Testis (tissue), 3 donors: ENCODE measurements around the gene EMC1. TPM values are rescaled to one million over a fixed set of nuclear protein-coding genes. Genes with fewer than 3 reads are reported as not detected.

ENCODE experiments used
- DNase-seq: peaks from one replicate; pipeline ENCODE4 v3.0.0-alpha.2; 2019
- H3K27ac ChIP-seq, 2 donors: fragments of 200-600 bp; sonication (generic); one replicate each; pipeline ENCODE4 v1.5.1; 2019
- H3K27me3 ChIP-seq: fragments of 200-600 bp; sonication (generic); one replicate; pipeline ENCODE4 v1.5.1; 2019
- H3K36me3 ChIP-seq: fragments of 200-600 bp; sonication (generic); one replicate; pipeline ENCODE4 v1.5.1; 2017; ENCODE audit warnings: low read depth; ENCODE audit errors: missing control alignments
- H3K4me1 ChIP-seq: fragments of 200-600 bp; sonication (generic); one replicate; pipeline ENCODE4 v1.5.1; 2019
- H3K4me3 ChIP-seq, 2 donors: fragments of 200-600 bp; sonication (generic); one replicate each; pipeline ENCODE4 v1.5.1; 2017 to 2019
- H3K9me3 ChIP-seq: fragments of 200-600 bp; sonication (generic); one replicate; pipeline ENCODE4 v1.5.1; 2017
- POLR2A ChIP-seq: fragments of 450-650 bp; IDR thresholded peaks from one replicate; pipeline ENCODE4 v1.6.1; 2017; ENCODE audit warnings: antibody characterized with exemption, mild to moderate bottlenecking, moderate library complexity
- WGBS, 2 donors: methylation state at CpG; one replicate each; pipeline ENCODE4 v1.1.5; 2018; 5-methylcytosine and 5-hydroxymethylcytosine counted together
- intact Hi-C: fragments of 100-400 bp; cut with DNase I; formaldehyde crosslinking; loops from one replicate; pipeline ENCODE4 v1.15.1; 2023; ENCODE audit warnings: low total_unique reads
- polyA plus RNA-seq: library from polyadenylated mRNA; stranded (reverse); fragments of 350-450 nt; fragmentation: Illumina TruSeq; extraction: RNeasy Lipid Tissue Mini Kit (QIAGEN cat#74804); gene quantifications from one replicate; pipeline ENCODE4 v1.2.3, GENCODE V29; 2014; ENCODE audit warnings: low read depth, low replicate concordance; ENCODE audit not compliant: insufficient read depth
- total RNA-seq, 2 donors: library from RNA; depleted of rRNA; stranded (reverse); fragments of >200 nt; gene quantifications; one replicate each; pipeline ENCODE4 v1.2.3, GENCODE V29; 2016
- TF ChIP-seq, protein P1 (sequence below), 3 experiments: fragments of 450-650 bp in 2 of 3; fragments of 200-600 bp in 1 of 3; sonication (generic) in 1 of 3; IDR thresholded peaks; one replicate each; pipeline ENCODE4 v1.5.1; 2016 to 2019; ENCODE audit warnings: antibody characterized with exemption in 3 of 3, mild to moderate bottlenecking in 2 of 3, moderate library complexity in 1 of 3

Gene EMC1
- total and polyA plus RNA-seq, 3 donors from 2014 or later, result 41.9 to 114 (median 79.0) TPM

DNA sequence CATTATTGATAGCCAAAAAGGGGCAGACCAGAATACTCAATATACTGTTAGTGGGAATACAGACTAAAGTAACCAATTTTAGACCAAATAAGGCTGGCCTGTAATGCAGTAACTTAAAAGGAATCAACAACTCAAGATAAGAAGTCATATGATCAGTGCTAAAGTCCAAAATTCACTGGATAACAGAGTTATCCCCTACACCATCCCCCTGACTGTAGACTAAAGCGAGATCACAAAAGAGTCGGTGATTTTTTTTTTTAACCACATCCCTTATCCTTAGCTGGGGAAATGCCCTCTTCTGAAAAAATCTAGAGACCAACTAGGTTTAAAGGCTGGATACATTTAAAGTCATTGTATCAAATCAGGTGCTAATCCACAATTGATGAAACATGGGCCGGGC, 48.9 kb downstream of the EMC1 start:
- DNase-seq, result no peak
- Histone ChIP-seq H3K27me3 (no peaks in the 10 kb centered on the region), H3K4me3 (no peak overlapping the region), H3K36me3 (no peaks in the 10 kb centered on the region), H3K4me1 (peaks cover 40% of the 10 kb centered on the region), H3K27ac (peak overlapping the region; percentile 34 to 73), H3K9me3 (no peaks in the 10 kb centered on the region)
- 62 to 63% methylated on average over 3 of the region's 3 CpGs for WGBS, 2 donors
- TF ChIP-seq POLR2A, result no peak
- TF ChIP-seq, protein P1, sequence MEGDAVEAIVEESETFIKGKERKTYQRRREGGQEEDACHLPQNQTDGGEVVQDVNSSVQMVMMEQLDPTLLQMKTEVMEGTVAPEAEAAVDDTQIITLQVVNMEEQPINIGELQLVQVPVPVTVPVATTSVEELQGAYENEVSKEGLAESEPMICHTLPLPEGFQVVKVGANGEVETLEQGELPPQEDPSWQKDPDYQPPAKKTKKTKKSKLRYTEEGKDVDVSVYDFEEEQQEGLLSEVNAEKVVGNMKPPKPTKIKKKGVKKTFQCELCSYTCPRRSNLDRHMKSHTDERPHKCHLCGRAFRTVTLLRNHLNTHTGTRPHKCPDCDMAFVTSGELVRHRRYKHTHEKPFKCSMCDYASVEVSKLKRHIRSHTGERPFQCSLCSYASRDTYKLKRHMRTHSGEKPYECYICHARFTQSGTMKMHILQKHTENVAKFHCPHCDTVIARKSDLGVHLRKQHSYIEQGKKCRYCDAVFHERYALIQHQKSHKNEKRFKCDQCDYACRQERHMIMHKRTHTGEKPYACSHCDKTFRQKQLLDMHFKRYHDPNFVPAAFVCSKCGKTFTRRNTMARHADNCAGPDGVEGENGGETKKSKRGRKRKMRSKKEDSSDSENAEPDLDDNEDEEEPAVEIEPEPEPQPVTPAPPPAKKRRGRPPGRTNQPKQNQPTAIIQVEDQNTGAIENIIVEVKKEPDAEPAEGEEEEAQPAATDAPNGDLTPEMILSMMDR (IDR thresholded peaks at IDR 0.05), result no peak
- intact Hi-C loops, result no loop called here

DNA sequence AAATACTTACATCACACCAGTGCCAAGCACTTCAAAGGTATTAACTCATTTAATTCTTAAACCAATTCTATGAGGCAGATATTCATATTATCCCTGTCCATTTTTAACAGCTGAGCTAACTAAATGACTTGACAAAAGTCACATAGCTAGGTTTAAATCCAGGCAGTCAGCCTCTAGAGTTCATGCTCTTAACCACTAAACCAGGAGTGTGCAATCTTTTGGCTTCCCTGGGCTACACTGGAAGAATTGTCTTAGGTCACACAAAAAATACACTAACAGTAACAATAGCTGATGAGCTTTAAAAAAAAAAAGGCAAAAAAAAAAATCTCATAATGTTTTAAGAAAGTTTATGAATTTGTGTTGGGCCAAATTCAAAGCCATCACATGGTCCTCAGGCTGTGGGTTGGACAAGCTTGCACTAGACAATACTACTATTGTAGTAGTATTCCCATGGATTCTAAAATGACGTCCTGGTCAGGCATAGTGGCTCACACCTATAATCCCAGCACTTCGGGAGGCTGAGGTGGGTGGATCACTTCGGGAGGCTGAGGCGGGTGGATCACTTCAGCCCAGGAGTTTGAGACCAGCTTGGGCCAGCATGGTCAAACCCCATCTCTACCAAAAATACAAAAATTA, 51.2 kb downstream of the EMC1 start:
- no peak for DNase-seq
- Histone ChIP-seq H3K36me3 (no peaks in the 10 kb centered on the region), H3K9me3 (no peaks in the 10 kb centered on the region), H3K27ac (no peak overlapping the region), H3K4me3 (no peak overlapping the region), H3K4me1 (peaks cover 19% of the 10 kb centered on the region), H3K27me3 (no peaks in the 10 kb centered on the region)
- WGBS, 2 donors, result 73 to 92% methylated on average over 4 of the region's 4 CpGs
- intact Hi-C loops, result no loop called here
- no peak for TF ChIP-seq POLR2A
- TF ChIP-seq, protein P1 (IDR thresholded peaks at IDR 0.05), result no peak

DNA sequence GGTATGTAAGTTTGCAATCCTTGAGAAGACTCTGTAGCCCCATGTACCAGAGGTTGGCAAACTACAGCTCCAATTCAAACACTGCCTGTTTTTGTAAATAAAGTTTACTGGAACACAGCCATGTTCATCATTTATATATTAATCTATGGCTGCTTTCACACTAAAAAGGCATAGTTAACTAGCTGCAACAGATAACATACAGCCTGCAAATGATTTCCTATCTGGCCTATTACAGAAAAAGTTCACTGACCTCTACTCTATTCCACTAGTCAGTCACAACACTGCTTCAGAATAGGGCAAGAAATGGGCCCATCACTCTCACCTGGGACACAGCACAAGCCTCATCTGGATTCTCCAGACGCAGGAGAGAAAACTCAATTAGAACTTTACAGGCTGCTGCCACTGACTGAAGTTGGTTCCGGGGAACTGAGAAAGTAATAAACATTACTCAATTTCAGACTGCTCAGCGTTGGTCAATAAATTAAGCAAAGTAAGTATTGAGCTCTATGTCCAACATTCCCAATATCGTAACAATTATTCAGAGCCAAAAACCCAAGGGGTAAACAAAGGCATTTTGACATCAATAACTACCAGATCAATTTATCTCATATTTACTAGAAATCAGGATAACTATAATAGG, 51.9 kb downstream of the EMC1 start:
- no peaks in the 10 kb centered on the region for H3K27me3 ChIP-seq
- H3K27ac ChIP-seq, result no peak overlapping the region
- no peak for DNase-seq
- H3K4me1 ChIP-seq, result peaks cover 19% of the 10 kb centered on the region
- TF ChIP-seq, protein P1 (IDR thresholded peaks at IDR 0.05), result no peak
- TF ChIP-seq POLR2A, result no peak
- H3K4me3 ChIP-seq, result no peak overlapping the region
- no peaks in the 10 kb centered on the region for H3K36me3 ChIP-seq
- 84 to 94% methylated on average over 4 of the region's 4 CpGs for WGBS, 2 donors
- H3K9me3 ChIP-seq, result no peaks in the 10 kb centered on the region
- intact Hi-C loops, result no loop called here

DNA sequence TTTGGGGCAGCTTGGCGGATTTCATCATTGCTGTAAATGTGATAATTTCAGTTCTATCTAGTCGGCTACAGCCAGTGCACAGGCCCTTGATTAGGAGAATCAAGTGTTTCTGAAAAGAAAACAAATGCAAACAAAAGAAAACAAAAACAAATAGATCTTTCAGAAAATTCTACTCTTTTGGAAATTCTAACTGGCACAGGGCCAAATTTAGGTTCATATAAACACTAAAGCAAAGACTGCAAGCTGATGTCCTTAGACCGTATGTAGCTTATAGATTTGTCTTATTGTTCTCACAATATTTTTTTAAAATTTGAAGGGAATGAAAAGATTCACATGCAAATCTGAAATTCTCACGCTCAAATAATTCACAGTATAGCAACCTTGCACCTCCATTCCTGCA, 52.5 kb downstream of the EMC1 start:
- H3K9me3 ChIP-seq, result no peaks in the 10 kb centered on the region
- H3K36me3 ChIP-seq, result no peaks in the 10 kb centered on the region
- TF ChIP-seq POLR2A, result no peak
- TF ChIP-seq, protein P1 (IDR thresholded peaks at IDR 0.05), result no peak
- no peaks in the 10 kb centered on the region for H3K27me3 ChIP-seq
- DNase-seq, result no peak
- intact Hi-C loops, result no loop called here
- 86 to 92% methylated on average over 4 of the region's 4 CpGs for WGBS, 2 donors
- no peak overlapping the region for H3K27ac ChIP-seq
- H3K4me3 ChIP-seq, result no peak overlapping the region
- H3K4me1 ChIP-seq, result peaks cover 19% of the 10 kb centered on the region

DNA sequence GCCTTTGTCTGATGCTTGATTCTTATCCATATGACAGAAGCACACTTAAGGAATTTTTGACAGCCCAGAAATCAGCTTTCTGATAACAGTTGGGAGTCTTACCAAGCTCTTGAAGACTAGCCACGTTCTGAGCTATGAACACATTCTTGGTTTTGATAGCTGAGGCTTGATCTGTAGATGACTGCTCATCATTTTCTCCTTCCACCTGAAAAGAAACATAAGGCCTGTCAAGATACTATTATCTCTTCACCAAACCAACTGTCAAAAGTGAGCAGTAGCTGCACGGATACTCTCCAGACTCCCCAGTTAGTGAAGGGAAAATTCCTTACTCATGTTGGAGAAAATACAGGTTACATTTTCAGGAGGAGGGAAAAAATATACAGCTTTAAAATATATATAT, 53.5 kb downstream of the EMC1 start:
- Histone ChIP-seq H3K4me1 (peaks cover 12% of the 10 kb centered on the region), H3K4me3 (no peak overlapping the region), H3K9me3 (no peaks in the 10 kb centered on the region), H3K27ac (no peak overlapping the region), H3K36me3 (no peaks in the 10 kb centered on the region), H3K27me3 (no peaks in the 10 kb centered on the region)
- DNase-seq, result no peak
- TF ChIP-seq, protein P1 (IDR thresholded peaks at IDR 0.05), result no peak
- TF ChIP-seq POLR2A, result no peak
- WGBS, 2 donors, result 66 to 75% methylated on average over 2 of the region's 2 CpGs
- intact Hi-C loops, result no loop called here
